HG02678 (cell line): ENCODE data around the gene ALLC.

Experiments
- ATAC-seq: cut with Tn5 transposase; IDR thresholded peaks from one replicate; pipeline ENCODE4 v1.9.1; 2021; ENCODE audit warnings: mild to moderate bottlenecking, moderate library complexity; ENCODE audit not compliant: unreplicated experiment

The ALLC gene

DNA sequence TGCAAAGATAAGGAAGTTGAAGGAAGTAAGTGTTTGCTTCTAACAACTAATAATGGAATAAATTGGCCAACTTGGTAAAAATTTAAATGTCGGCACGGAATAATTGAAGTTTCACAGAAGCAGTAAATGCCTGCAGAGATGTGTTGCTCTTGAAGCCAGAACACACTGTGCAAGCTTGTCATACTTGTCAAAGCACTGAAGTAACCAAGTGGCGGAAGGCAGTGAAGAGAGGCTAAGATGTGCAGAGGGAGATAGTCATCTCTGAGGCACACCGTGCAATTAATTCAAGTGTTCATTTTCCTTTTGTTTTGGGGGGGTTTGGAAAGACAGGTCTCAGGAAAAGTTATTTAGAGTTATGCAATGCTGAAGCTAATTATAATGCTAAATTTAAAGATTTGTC is 50.6 kb downstream of the ALLC start:
- no peak for ATAC-seq

- no peak for ATAC-seq
Observed at GRCh38 chr2:3709225-3709624, 51.2 kb downstream of the ALLC start.

DNA sequence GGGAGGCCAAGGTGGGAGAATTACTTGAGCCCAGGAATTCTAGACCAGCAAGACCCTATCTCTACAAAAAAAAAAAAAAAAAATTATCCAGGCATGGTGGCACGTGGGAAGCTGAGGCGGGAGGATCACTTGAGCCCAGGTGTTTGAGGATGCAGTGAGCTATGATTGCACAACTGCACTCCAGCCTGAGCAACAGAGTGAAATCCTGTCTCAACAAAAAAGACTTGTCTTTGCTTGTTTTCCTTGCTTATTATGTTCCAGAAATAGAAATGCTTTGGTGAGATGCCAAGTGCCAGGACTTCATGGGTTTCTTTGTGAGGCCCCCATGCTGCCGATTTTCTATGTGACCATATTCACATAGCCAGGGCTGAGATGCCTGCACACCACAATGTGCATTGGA is 54.4 kb downstream of the ALLC start:
- no peak for ATAC-seq

DNA sequence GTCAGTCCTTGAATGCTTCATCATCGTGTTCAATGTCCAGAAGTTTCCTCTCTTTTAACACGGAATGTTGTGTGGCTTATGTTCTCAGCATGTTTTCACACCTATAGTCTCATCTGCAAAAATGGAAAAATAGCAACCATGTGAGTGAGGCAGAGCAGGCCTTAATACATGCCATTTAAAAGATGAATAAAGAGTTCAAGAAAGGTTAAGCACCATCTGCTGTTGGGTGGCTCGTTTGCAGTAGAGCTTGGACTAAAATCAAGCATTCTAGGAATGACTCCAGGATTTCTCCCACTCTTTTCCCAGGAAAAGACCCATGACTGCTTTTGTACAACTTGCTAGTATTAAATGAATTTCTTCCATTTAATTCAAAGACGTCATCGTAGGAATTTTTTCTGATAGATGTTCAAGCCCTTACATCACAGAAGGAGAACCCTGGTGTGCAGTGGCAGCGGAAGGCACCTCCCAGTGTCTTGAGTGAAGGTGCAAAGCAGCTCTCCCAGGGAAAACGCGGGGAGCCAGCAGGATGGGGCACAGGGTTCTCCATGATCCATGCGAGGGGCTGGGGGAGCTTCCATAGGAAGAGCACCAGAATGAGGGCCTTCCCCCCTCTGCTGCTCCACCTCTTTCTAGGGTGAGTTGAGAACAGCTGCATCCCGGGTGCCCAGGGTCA is 55.0 kb downstream of the ALLC start:
- ATAC-seq, result no peak

- no peak for ATAC-seq
Observed at GRCh38 chr2:3718679-3719078, 60.7 kb downstream of the ALLC start.

GRCh38 chr2:3725002-3725401 is 67.0 kb downstream of the ALLC start:
- ATAC-seq, result no peak

GRCh38 chr2:3725458-3726250 is 67.7 kb downstream of the ALLC start:
- no peak for ATAC-seq

DNA sequence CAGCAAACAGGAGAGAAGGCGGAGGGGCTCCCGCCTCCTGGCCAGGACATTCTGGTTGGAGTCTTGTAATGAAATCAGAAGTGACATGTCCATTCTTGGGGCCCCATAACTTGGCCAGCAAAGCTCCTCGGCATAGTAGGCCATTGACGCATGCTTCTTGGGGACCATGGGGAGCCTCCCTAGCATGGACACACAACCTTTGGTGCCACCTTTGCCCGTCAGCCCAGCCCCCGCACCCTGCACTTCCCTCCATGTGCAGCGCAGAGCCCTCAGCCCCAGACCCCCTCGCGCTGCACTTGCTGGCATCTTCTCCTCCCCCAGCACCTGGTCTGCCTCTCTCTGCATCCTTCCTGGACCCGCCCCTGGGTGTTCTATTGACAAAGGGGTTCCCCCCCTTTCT is 68.5 kb downstream of the ALLC start:
- ATAC-seq, result no peak

GRCh38 chr2:3727397-3728045 is 69.5 kb downstream of the ALLC start:
- no peak for ATAC-seq

- no peak for ATAC-seq
Observed at GRCh38 chr2:3728104-3729054, 70.4 kb downstream of the ALLC start.

DNA sequence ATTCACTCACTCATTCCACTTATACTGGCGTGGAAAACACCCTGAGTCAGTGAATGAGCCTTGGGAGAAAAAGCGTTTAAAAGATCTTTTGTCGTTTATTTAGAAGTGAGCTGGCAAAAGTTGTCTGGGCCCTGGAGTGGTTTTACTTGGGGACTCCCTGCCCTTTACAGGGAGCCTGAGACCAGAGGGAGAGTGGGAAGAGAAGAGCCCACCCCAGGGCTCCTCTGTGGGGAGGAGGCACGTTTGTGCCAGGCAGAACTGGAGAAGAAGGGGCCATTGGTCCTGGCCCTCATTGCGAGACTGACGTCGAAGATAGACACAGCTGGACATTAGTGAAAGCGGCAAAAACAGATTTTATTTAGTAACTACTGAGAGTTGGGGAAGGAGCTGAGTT is 71.1 kb downstream of the ALLC start:
- no peak for ATAC-seq

GRCh38 chr2:3729786-3730185 is 71.8 kb downstream of the ALLC start:
- no peak for ATAC-seq

DNA sequence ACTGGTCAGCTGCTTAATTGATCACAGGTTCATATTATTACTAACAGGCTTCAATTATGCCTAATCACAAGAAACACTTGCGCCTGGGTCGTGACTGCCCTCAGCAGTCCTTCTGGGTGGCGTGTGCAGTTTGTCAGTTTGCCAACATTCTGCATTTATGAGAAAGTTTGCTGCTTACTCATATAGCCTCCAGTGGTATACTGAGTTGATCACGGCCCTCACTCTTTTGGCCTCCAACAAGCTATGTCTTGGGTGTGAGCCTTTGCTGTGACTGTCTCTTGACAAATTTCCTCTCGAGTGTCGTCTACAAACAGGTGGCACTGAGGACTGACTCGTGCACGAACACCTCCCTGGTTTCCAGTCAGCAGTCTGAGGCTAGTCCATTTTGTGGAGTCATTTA is 72.6 kb downstream of the ALLC start:
- no peak for ATAC-seq

DNA sequence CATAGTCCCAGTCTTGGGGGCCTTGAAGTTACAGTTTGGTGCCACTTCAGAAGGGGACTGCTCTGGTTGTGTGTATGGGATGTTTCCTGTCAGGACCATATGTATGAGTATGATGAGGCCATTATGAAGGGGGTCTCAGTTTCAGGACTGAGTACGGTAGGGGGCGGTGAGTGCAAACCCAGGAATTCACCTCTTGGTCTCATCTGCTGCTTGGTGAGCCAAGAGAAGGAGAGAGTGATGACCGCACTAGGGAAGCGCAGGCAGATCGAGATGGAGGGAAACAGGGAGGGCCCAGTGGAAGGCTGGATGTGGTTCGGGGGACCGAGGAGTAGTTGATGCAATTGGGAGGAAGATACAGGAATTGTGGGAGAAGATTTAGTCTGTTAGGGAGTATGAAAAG is 73.8 kb downstream of the ALLC start:
- no peak for ATAC-seq

GRCh38 chr2:3736112-3736511 is 78.1 kb downstream of the ALLC start:
- ATAC-seq, result no peak

DNA sequence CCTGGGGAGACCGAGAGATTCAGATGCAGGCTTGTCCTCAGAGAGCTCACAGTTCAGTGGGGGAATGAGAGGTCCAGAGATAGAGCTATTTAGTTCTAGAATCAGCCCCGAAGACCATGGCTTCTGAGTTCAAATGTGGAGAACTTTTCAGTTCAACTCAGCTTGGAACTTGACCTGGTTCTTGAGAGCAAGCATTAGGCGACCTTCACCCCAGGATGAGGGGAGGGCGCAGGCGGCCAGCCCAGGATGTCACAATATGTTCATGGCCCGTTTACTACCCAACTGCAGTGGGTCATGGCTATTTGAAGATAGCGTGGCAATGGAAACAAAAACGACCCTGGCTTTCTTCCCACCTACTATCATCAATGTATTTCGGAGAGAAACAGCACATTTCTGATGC is 79.1 kb downstream of the ALLC start:
- no peak for ATAC-seq

GRCh38 chr2:3738454-3738853 is 80.5 kb downstream of the ALLC start:
- ATAC-seq, result no peak

GRCh38 chr2:3739313-3739712 is 81.3 kb downstream of the ALLC start:
- ATAC-seq, result no peak

- ATAC-seq, result no peak
Observed at GRCh38 chr2:3741396-3741795, 83.4 kb downstream of the ALLC start.

- no peak for ATAC-seq
Observed at GRCh38 chr2:3741867-3742602, 84.0 kb downstream of the ALLC start.
